ENCODE data around the gene PRXL2C. TPM values are rescaled to one million over a fixed set of nuclear protein-coding genes. Genes with fewer than 3 reads are reported as not detected.
A peak's percentile ranks its signal among the peaks of the same experiment; 100 is the strongest.

The PRXL2C gene
- total and polyA plus RNA-seq, 2 of the 13 experiments (the other 11 are each of a cell fraction or from before 2014, with no cell fraction given) = 11.0 to 13.2 TPM

DNA sequence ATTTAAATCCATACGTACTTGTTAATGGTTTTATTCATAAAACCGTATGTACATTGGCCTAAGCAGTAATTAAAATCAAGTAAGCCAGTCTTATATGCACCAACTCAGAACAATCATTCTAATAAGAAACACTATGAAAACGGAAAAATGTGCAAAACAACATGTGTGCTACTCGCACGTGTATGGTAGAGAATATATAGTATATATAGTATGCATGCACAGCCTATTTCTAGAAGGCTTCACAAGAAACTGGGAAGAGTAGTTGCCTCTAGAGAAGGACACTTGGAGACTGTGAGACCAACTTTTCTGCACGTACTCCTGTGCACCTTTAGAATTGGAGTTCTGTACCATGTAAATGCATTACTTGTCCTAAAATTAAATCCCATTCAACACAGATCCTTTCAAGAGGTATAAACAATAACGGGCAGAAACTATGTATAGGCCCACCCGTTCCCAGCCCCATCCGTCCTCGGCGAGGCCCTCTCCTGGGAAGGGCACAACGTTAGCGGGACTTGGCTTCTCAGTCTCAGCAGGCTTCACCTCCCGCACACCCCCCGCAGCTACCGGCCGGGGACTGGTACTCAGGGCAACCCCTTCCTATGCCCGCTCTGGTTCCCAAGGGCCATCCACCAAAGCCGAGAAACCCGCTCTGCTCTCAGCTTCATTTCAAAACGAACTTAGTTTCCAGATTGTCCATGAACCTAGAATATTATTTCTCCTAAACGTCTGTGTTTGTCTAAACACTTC, 37.5 kb downstream of the PRXL2C start:
- H4K20me1 ChIP-seq (ENCODE audit: insufficient read depth, low read length) = peaks cover 26% of the 10 kb centered on the region
- ChIA-PET CTCF (ENCODE audit: low intra/inter-chr PET ratio, low total read pairs) (no interaction called here), POLR2A (interaction anchor here (1.3 to 3.9 kb wide), 3 partner anchors 38 to 168 kb away, joined by 4 to 21 read pairs (median 5); partner anchors contain the start of gene PRXL2C)
- H3K27me3 ChIP-seq (ENCODE audit: control insufficient read depth in 1 of 2, insufficient read depth in 2 of 2, low read length in 2 of 2) = no peaks in the 10 kb centered on the region; a peak in 1 of 5 replicates
- H3K9me3 ChIP-seq (ENCODE audit: low read length) = no peaks in the 10 kb centered on the region
- H3K27ac ChIP-seq (ENCODE audit: extremely low read length, insufficient read depth, low read length) = peak overlapping the region; percentile 65
- H2AFZ ChIP-seq (ENCODE audit: low read length) = no peak overlapping the region
- in situ Hi-C loops (cut with HindIII; ENCODE audit: extremely low pct_ligation_motif_present, low pct_unique_long_range_greater_than_20kb) = no loop called here
- intact Hi-C loops (cut with micrococcal nuclease; ENCODE audit: unreplicated experiment) = loop anchor here (2.0 to 5.0 kb wide), 3 partner anchors 35 to 165 kb away; partner anchors contain the start of gene HABP4
- no peak for FAIRE-seq
- TF ChIP-seq KMT2A (CRISPR knock-in tag; IDR thresholded peaks at IDR 0.05) (0 out of 2 replicates have a peak, but pooled peaks have one; percentile 16), PAF1 (CRISPR knock-in tag; IDR thresholded peaks at IDR 0.05) (no peak), ZFX (CRISPR knock-in tag; IDR thresholded peaks at IDR 0.05; ENCODE audit: low read depth) (peak; percentile 39; the same call in 1 of the 2 replicates), ZFY (CRISPR knock-in tag; IDR thresholded peaks at IDR 0.05) (0 out of 2 replicates have a peak, but pooled peaks have one; percentile 8), ZNF678 (CRISPR knock-in tag; IDR thresholded peaks at IDR 0.05) (0 out of 2 replicates have a peak, but pooled peaks have one; percentile 9), KLF15 (CRISPR knock-in tag; IDR thresholded peaks at IDR 0.05; ENCODE audit: borderline replicate concordance) (no peak), ZNF430 (CRISPR knock-in tag; IDR thresholded peaks at IDR 0.05) (peak; percentile 8; the same call in 1 of the 2 replicates), ZNF7 (CRISPR knock-in tag; IDR thresholded peaks at IDR 0.05) (no peak)
- TF ChIP-seq, protein P1, sequence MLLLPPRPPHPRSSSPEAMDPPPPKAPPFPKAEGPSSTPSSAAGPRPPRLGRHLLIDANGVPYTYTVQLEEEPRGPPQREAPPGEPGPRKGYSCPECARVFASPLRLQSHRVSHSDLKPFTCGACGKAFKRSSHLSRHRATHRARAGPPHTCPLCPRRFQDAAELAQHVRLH (CRISPR knock-in tag; IDR thresholded peaks at IDR 0.05; ENCODE audit: borderline replicate concordance, low read depth) = peak; percentile 14; the same call in 1 of the 2 replicates
- TF ChIP-seq, protein P2, sequence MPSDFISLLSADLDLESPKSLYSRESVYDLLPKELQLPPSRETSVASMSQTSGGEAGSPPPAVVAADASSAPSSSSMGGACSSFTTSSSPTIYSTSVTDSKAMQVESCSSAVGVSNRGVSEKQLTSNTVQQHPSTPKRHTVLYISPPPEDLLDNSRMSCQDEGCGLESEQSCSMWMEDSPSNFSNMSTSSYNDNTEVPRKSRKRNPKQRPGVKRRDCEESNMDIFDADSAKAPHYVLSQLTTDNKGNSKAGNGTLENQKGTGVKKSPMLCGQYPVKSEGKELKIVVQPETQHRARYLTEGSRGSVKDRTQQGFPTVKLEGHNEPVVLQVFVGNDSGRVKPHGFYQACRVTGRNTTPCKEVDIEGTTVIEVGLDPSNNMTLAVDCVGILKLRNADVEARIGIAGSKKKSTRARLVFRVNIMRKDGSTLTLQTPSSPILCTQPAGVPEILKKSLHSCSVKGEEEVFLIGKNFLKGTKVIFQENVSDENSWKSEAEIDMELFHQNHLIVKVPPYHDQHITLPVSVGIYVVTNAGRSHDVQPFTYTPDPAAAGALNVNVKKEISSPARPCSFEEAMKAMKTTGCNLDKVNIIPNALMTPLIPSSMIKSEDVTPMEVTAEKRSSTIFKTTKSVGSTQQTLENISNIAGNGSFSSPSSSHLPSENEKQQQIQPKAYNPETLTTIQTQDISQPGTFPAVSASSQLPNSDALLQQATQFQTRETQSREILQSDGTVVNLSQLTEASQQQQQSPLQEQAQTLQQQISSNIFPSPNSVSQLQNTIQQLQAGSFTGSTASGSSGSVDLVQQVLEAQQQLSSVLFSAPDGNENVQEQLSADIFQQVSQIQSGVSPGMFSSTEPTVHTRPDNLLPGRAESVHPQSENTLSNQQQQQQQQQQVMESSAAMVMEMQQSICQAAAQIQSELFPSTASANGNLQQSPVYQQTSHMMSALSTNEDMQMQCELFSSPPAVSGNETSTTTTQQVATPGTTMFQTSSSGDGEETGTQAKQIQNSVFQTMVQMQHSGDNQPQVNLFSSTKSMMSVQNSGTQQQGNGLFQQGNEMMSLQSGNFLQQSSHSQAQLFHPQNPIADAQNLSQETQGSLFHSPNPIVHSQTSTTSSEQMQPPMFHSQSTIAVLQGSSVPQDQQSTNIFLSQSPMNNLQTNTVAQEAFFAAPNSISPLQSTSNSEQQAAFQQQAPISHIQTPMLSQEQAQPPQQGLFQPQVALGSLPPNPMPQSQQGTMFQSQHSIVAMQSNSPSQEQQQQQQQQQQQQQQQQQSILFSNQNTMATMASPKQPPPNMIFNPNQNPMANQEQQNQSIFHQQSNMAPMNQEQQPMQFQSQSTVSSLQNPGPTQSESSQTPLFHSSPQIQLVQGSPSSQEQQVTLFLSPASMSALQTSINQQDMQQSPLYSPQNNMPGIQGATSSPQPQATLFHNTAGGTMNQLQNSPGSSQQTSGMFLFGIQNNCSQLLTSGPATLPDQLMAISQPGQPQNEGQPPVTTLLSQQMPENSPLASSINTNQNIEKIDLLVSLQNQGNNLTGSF (CRISPR knock-in tag; IDR thresholded peaks at IDR 0.05) = no peak
- peak overlapping the region; percentile 85 to 89 (median 87) for H3K4me3 ChIP-seq (replicated peaks in 1 of 3; ENCODE audit: insufficient read depth in 1 of 3, low read depth in 2 of 3, low read length in 3 of 3)
- H3K79me2 ChIP-seq (ENCODE audit: insufficient read depth, low read length) = peaks cover 61% of the 10 kb centered on the region
- peak; percentile 32 for ATAC-seq
- H3K36me3 ChIP-seq (replicated peaks in 1 of 2; ENCODE audit: control insufficient read depth in 1 of 2, insufficient read depth in 2 of 2, low read length in 2 of 2) = no peaks in the 10 kb centered on the region
- peak overlapping the region; percentile 82 for H3K4me2 ChIP-seq (ENCODE audit: low read depth, low read length)
- H3K9ac ChIP-seq (ENCODE audit: insufficient read depth, low read depth, low read length) = peak overlapping the region; percentile 83
- 5% methylated on average over 17 of the region's 22 CpGs for WGBS (ENCODE audit: low lambda C conversion rate)
- no peak for DNase-seq (ENCODE audit: low spot score)
- H3K4me1 ChIP-seq (ENCODE audit: insufficient read depth, low read length) = peaks cover 55% of the 10 kb centered on the region
- TSS peak; percentile 52 for BruUV-seq (replicated peaks)
